ENCODE results near the gene TMEM201. TPM values are rescaled to one million over a fixed set of nuclear protein-coding genes. Genes with fewer than 3 reads are reported as not detected.

The TMEM201 gene
- total and polyA plus RNA-seq, 9 of the 15 experiments (the other 6 are each of a cell fraction or from before 2014, with no cell fraction given) = 0.42 to 51.3 (median 7.4) TPM

DNA sequence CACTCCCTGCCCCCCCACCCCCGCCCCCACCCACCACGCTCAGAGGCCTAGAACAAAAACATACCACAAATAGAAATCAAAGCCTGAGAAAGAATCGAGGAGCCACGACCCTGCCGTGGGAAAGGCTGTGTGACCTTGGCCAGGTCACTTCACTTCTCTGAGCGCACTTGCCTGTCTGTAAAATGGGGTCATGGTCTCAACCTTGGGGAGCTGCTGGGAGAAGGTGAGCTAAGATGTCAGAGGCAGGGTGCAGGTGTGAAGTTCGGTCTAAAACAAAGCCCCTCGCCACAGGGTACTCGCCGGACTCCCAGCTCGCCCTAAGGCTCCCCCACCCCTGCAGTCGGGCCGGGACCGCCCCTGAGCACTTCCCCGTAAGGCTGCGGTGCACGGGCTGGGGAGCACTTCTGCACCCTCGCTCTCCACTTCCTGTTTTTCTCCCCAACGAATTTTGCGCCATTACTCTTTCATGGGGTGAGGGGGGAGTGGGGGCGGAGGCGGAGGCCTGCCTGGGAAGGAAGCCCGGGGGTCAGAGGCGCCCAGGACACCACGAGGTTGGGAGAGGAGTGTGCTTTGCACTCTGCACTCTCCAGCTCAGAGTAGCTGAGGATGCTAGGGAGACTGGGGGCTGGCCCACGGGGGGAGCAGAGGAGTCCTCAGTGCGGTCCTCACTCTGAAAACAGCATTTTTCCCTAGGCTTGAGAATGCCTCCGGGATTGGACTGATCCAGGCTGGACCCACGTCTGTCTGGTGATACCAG lies 40.9 kb downstream of the TMEM201 start (continued):
- TF ChIP-seq CBX1 (IDR thresholded peaks at IDR 0.05; ENCODE audit: low read depth) (peak; percentile 99), ZNF280A (IDR thresholded peaks at IDR 0.05; ENCODE audit: low read depth, partially characterized antibody) (no peak), GTF2A2 (tag; IDR thresholded peaks at IDR 0.05) (no peak), SIX5 (IDR thresholded peaks at IDR 0.05; ENCODE audit: borderline replicate concordance in 1 of 2, insufficient read depth in 1 of 2, low read depth in 1 of 2, low read length in 2 of 2) (no peak), PKNOX1 (IDR thresholded peaks at IDR 0.05) (peak; percentile 11; the same call in 1 of the 2 replicates), ADNP (tag; IDR thresholded peaks at IDR 0.05) (peak; percentile 95), RBBP5 (IDR thresholded peaks at IDR 0.05; ENCODE audit: borderline replicate concordance, insufficient read depth, low read length, poor library complexity, severe bottlenecking) (no peak)

Measured in K562 (cell line).